Upper lobe of left lung (tissue), 4 donors: ENCODE measurements around the gene ARMH3.

Experiments used
- EP300 ChIP-seq, 4 donors: sonication (generic); formaldehyde crosslinking; IDR thresholded peaks; one replicate each; pipeline ENCODE4 v1.5.1; 2017; ENCODE audit warnings: antibody characterized with exemption in 4 of 4, control low read depth in 2 of 4
- POLR2A ChIP-seq, 4 donors: fragments of 450-650 bp; IDR thresholded peaks; one replicate each; pipeline ENCODE4 v1.5.1; 2016 to 2017; ENCODE audit warnings: antibody characterized with exemption in 4 of 4, mild to moderate bottlenecking in 2 of 4
- POLR2AphosphoS5 ChIP-seq, 2 donors: sonication (generic); formaldehyde crosslinking; IDR thresholded peaks; one replicate each; pipeline ENCODE4 v1.5.1; 2017; ENCODE audit warnings: antibody characterized with exemption in 2 of 2
- TF ChIP-seq, protein P1 (sequence below), 6 experiments: fragments of 450-650 bp in 4 of 6; fragments of 200-600 bp in 2 of 6; sonication (generic) in 2 of 6; IDR thresholded peaks; one replicate each; pipeline ENCODE4 v1.5.1; 2016 to 2019; ENCODE audit warnings: antibody characterized with exemption in 6 of 6

DNA sequence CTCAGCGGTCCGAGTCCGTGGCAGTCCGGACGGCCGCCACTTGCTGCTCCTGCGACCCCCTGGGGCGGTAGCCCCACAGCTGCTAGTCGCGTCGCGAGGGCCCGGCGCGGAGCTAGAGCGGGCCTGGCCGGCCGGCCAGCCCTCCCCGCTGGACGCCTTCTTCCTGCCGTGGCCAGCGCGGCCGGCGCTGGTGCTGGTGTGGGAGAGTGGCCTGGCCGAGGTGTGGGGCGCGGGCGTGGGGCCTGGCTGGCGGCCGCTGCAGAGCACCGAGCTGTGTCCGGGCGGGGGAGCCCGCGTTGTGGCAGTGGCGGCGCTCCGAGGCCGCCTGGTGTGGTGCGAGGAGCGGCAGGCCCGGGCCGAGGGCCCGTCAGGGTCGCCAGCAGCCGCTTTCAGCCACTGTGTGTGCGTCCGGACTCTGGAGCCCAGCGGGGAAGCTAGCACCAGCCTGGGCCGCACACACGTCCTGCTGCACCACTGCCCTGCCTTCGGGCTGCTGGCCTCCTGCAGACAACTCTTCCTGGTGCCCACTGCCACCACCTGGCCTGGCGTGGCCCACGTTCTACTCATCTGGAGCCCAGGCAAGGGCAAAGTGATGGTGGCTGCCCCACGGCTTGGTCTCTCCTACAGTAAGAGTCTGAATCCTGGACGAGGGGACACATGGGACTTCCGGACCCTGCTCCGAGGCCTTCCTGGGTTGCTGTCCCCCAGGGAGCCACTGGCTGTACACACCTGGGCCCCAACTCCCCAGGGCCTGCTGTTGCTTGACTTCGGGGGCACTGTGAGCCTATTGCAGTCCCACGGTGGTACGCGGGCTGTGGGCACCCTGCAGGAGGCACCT is 9.8 kb upstream of the ARMH3 start:
- TF ChIP-seq, protein P1, sequence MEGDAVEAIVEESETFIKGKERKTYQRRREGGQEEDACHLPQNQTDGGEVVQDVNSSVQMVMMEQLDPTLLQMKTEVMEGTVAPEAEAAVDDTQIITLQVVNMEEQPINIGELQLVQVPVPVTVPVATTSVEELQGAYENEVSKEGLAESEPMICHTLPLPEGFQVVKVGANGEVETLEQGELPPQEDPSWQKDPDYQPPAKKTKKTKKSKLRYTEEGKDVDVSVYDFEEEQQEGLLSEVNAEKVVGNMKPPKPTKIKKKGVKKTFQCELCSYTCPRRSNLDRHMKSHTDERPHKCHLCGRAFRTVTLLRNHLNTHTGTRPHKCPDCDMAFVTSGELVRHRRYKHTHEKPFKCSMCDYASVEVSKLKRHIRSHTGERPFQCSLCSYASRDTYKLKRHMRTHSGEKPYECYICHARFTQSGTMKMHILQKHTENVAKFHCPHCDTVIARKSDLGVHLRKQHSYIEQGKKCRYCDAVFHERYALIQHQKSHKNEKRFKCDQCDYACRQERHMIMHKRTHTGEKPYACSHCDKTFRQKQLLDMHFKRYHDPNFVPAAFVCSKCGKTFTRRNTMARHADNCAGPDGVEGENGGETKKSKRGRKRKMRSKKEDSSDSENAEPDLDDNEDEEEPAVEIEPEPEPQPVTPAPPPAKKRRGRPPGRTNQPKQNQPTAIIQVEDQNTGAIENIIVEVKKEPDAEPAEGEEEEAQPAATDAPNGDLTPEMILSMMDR (IDR thresholded peaks at IDR 0.05): no peak
- TF ChIP-seq POLR2A (IDR thresholded peaks at IDR 0.05) (no peak), POLR2AphosphoS5 (IDR thresholded peaks at IDR 0.05) (no peak), EP300 (IDR thresholded peaks at IDR 0.05) (no peak)
